Right renal cortex interstitium (tissue), 3 donors: ENCODE data around the gene MTERF2. TPM values are rescaled to one million over a fixed set of nuclear protein-coding genes. Genes with fewer than 3 reads are reported as not detected.

Source experiments
- DNase-seq, 3 donors: peaks; one replicate each; pipeline ENCODE4 v3.0.0-alpha.2; 2013; ENCODE audit warnings: low read depth in 3 of 3, low spot score in 2 of 3
- polyA plus RNA-seq, 3 donors: library from polyadenylated mRNA; unstranded; fragments of 120-200 nt; gene quantifications; one replicate each; pipeline ENCODE4 v1.2.1, GENCODE V29; 2013; ENCODE audit not compliant: insufficient read length in 3 of 3

MTERF2 gene
- polyA plus RNA-seq, 3 donors = 28.6 to 34.2 (median 33.9) TPM

GRCh38 chr12:106955377-106956047 is 31.4 kb downstream of the MTERF2 start, which contains the start of gene TMEM263:
TMEM263 (plus strand) TSS chr12:106955907; CDS start chr12:106967117, 11,210 bp downstream.
- DNase-seq = peak; percentile 89 to 94 (median 93)

DNA sequence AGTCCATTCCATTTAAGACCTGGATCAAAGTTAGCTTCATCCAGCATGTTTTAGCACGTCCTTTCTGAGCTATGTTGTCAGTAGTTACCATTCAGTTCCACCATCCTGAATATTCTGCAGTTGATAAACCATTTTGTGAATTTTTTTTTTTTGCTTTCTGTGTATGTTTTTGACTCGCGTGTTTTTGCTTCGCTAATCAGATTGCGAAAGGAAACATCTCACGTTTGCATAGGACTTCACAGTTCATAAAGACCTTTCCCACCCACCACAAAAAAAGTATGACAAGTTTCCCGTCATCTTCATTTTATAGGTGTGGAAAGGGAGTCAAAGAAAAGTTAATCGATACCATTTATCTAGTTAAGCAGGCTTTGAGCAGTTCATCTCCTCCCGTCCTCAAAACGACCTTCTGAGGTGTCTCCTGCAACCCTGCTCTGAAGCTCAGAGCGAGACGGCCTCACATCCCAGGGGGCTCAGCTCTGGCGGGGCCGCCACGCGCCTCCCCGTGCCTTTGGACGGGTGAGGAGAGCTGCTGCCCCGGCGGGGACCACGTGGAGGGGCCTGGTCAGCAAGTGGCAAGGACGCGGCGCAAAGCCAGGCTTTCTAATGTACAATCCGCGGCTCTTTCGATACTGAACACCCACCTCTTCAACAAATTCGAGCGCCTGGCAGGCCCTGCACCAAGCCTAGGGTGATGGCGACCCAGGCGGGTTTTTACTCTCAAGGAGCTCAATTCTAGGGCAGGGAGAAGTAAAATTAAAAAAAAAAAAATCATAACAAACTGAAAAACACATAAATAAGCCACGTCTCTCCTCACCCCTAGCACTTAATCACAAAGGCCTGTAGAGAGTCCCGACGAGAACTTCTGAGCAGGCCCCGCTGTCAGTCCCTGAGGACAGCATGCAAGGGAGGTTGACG is 32.2 kb downstream of the MTERF2 start:
- DNase-seq = peak in 1 of 3 donors; percentile 78

DNA sequence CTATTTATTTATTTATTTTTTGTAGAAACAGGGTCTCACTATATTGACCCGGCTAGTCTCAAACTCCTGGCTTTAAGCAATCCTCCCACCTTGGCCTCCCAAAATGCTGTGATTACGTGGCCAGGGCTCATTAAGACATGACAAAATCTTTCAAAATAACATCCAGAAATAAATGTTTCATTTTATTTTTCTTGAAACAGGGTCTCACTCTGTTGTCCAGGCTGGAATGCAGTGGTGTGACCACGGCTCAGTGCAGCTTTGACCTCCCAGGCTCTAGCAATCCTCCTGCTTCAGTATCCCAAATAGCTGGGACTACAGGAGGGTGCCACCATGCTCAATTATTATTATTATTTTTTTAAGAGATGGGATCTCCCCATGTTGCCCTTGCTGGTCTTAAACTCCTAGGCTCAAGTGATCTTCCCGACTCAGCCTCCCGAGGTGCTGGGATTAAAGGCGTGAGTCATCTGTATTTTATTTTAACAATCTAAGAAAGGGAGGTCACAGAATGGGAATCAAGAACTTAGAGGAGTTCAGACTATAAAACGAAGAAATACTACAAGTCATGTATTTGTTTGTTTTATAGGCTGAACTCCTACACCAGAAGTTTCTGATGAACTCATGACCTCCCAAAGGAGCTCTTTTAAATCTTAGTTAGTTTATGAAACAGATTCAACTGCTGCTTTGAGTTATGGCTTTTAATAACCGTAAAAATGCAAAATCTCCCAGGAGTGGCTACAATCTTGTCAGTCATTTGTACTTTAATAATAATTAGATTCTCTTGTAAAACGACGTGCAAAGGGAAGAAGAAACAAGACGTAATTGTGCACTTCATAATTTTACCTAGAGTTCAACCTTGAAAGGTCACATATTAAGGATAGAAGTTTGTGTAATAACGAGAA is 33.3 kb downstream of the MTERF2 start:
- DNase-seq = no peak

DNA sequence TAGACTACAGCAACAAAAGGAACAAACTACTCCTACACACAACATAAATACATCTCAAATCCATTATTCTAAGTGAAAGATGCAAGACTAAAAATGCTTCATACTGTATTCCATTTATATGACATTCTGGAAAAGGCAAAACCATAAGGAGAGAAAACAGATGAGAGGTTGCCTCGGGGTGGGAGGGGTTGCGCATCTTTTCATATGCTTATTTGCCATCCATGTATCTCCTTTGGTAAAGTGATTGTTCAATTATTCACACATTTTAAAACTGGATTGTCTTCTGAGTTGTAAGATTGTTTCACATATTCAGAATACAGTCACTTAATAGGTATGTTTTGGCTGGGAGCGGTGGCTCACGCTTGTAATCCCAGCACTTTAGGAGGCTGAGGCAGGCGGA is 36.4 kb downstream of the MTERF2 start:
- no peak for DNase-seq

DNA sequence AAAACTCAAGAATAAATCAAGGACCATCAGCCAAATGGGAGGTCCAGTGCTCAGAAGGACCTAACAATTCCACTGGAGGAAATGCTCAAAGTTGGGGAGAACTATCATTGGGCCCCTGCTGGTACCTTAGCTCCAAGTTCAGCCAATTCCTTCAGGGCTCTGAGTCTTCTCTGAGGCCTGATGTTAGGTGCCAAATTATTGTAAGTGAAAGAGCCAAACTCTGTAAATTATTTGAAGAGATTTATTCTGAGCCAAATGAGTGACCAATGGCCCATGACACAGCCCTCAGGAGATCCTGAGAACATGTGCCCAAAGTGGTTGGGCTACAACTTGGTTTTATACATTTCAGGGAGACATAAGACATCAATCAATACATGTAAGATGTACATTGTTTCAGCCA is 39.5 kb downstream of the MTERF2 start:
- no peak for DNase-seq

DNA sequence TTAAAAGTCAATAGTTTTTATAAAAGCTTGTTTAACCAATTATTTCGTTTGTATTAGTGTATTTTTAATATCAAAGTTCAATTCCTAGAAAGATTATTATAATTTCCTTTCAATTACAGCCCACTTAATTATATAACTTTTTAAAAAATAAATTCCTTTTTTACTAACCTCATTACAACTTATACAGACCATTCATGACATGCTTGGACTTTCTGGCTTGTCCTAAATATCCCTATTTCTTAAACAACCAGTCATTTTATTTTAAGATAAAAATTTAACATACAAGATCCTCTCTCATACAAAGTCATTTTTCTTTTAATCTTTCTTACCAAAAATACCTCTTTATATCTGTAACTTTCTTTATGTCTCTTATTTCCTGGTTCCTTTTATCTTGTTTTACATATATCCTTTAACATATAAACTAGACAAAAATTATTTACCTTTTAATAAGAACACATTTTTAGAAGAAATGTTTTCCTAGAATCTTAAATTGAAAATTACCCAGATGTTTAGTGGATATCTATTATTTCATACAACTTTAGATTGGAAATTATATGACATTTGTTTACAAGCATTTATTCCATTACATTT is 41.6 kb downstream of the MTERF2 start:
- DNase-seq = no peak

GRCh38 chr12:106942775-106943174 is 44.2 kb downstream of the MTERF2 start:
- DNase-seq = no peak

- no peak for DNase-seq
Measured at GRCh38 chr12:106941481-106942156, 45.3 kb downstream of the MTERF2 start.

GRCh38 chr12:106934277-106934676 is 52.7 kb downstream of the MTERF2 start:
- no peak for DNase-seq

Other genes with a start within 250 kb of the MTERF2 start
- gene RIC8B, start 212.5 kb downstream of the MTERF2 start, polyA plus RNA-seq = 10 to 100 TPM; 23.8 to 30.3 (median 26.7) TPM
- 10 to 100 TPM; 78.9 to 83.4 (median 80.9) TPM for gene TMEM263, start 31.2 kb downstream of the MTERF2 start, polyA plus RNA-seq
- 10 to 100 TPM; 28.5 to 32.2 (median 30.8) TPM for gene CRY1, start 106.4 kb upstream of the MTERF2 start, polyA plus RNA-seq